Keratinocyte (primary cell): ENCODE data around the gene GSTM4. TPM values are rescaled to one million over a fixed set of nuclear protein-coding genes. Genes with fewer than 3 reads are reported as not detected.
"Not testable (repeated sequence)": the region's sequence is repeated elsewhere in the genome, so short reads cannot be mapped to it uniquely, and the experiment has no call there.

ENCODE experiments used
- DNase-seq: peaks from one replicate; pipeline ENCODE4 v3.0.0-alpha.2; 2011; ENCODE audit warnings: low read depth, missing footprints, low spot score
- FAIRE-seq: peaks from 2 replicates; lab custom pipeline; 2011; peaks lifted over from hg19 to GRCh38; lab: Jason Lieb, UNC
- H2AFZ ChIP-seq: 2 replicates; pipeline ENCODE4 v1.6.0; 2012; ENCODE audit warnings: low read length, control low read depth, inconsistent platforms; ENCODE audit not compliant: control insufficient read depth
- H3K27ac ChIP-seq: 2 replicates; pipeline ENCODE4 v1.5.1; 2011; ENCODE audit warnings: low read length; ENCODE audit not compliant: control insufficient read depth, insufficient read depth
- H3K27me3 ChIP-seq: 3 replicates; pipeline ENCODE4 v1.6.0; 2011; ENCODE audit warnings: low read length; ENCODE audit not compliant: control insufficient read depth, insufficient read depth; ENCODE audit errors: extremely low read depth
- H3K36me3 ChIP-seq, 2 experiments: 2 replicates in 1 of 2; 3 replicates in 1 of 2; pipeline ENCODE4 v1.5.1; 2011; ENCODE audit warnings: low read length in 2 of 2, mild to moderate bottlenecking in 1 of 2; ENCODE audit not compliant: control insufficient read depth in 2 of 2, insufficient read depth in 2 of 2; ENCODE audit errors: extremely low read depth in 1 of 2
- H3K4me1 ChIP-seq: 3 replicates; pipeline ENCODE4 v1.5.1; 2011; ENCODE audit warnings: low read length; ENCODE audit not compliant: control insufficient read depth, insufficient read depth; ENCODE audit errors: extremely low read depth
- H3K4me2 ChIP-seq: 3 replicates; pipeline ENCODE4 v1.6.0; 2011; ENCODE audit warnings: low read depth, low read length; ENCODE audit not compliant: control insufficient read depth, insufficient read depth; ENCODE audit errors: extremely low read depth
- H3K4me3 ChIP-seq, 3 experiments: fragments of 200-600 bp in 1 of 3; sonication (generic) in 1 of 3; 2 replicates in 2 of 3; 3 replicates in 1 of 3; pipeline ENCODE4 v1.5.1; 2011 to 2016; ENCODE audit warnings: low read length in 3 of 3, mild to moderate bottlenecking in 3 of 3, control low read depth in 2 of 3, inconsistent platforms in 1 of 3, low read depth in 1 of 3, mixed read lengths in 1 of 3, mixed run types in 1 of 3, moderate library complexity in 1 of 3; ENCODE audit not compliant: control insufficient read depth in 2 of 3, insufficient read depth in 2 of 3; ENCODE audit errors: extremely low read depth in 1 of 3
- H3K79me2 ChIP-seq: 2 replicates; pipeline ENCODE4 v1.6.0; 2012; ENCODE audit warnings: low read length; ENCODE audit not compliant: control insufficient read depth, insufficient read depth
- H3K9ac ChIP-seq: 3 replicates; pipeline ENCODE4 v1.6.0; 2011; ENCODE audit warnings: low read length; ENCODE audit not compliant: control insufficient read depth, insufficient read depth; ENCODE audit errors: extremely low read depth
- H3K9me1 ChIP-seq: 3 replicates; pipeline ENCODE4 v1.6.0; 2011; ENCODE audit warnings: low read length; ENCODE audit not compliant: control insufficient read depth, insufficient read depth; ENCODE audit errors: extremely low read depth
- H3K9me3 ChIP-seq: 2 replicates; pipeline ENCODE4 v1.5.1; 2012; ENCODE audit warnings: low read depth, low read length; ENCODE audit not compliant: control insufficient read depth
- H4K20me1 ChIP-seq: 3 replicates; pipeline ENCODE4 v1.6.0; 2011; ENCODE audit warnings: low read length; ENCODE audit not compliant: control insufficient read depth, insufficient read depth; ENCODE audit errors: extremely low read depth
- dilution Hi-C: fragments of 300-500 bp; cut with MboI; formaldehyde crosslinking; loops from one replicate; pipeline ENCODE4 v1.7.0; 2020; ENCODE audit warnings: low sequenced_read_pairs; ENCODE audit not compliant: extremely low pct_ligation_motif_present
- polyA plus RNA-seq, 5 experiments: library from polyadenylated mRNA; depleted of rRNA in 3 of 5; stranded (reverse) in 3 of 5; stranded (forward) in 1 of 5; unstranded in 1 of 5; fragments of >200 nt; gene quantifications; 1 replicate in 1 of 5; 2 replicates in 3 of 5; 3 replicates in 1 of 5; pipeline versions ENCODE4 v1.2.1 to v1.2.3, GENCODE V29; 2011 to 2012; ENCODE audit warnings: missing spikeins in 2 of 5, low read depth in 1 of 5, low replicate concordance in 1 of 5

The GSTM4 gene
- polyA plus RNA-seq, 1 donor (not counting 4 experiments of a cell fraction or from before 2014, with no cell fraction given) = 15.9 TPM

- H3K9me1 ChIP-seq, H2AFZ ChIP-seq, FAIRE-seq, H3K4me3 ChIP-seq, H3K79me2 ChIP-seq, H3K4me2 ChIP-seq, H3K4me1 ChIP-seq, H4K20me1 ChIP-seq, H3K9ac ChIP-seq, DNase-seq, H3K9me3 ChIP-seq, dilution Hi-C loops, H3K36me3 ChIP-seq, H3K27me3 ChIP-seq, H3K27ac ChIP-seq: not testable (repeated sequence)
Measured at GRCh38 chr1:109685399-109685798, 29.5 kb downstream of the GSTM4 start.

GRCh38 chr1:109685890-109686289, 30.0 kb downstream of the GSTM4 start:
- H2AFZ ChIP-seq, H3K4me1 ChIP-seq, H3K36me3 ChIP-seq, H3K9me1 ChIP-seq, DNase-seq, H3K9me3 ChIP-seq, H3K79me2 ChIP-seq, H3K4me2 ChIP-seq, H3K4me3 ChIP-seq, FAIRE-seq, H3K27ac ChIP-seq, H3K27me3 ChIP-seq, dilution Hi-C loops, H3K9ac ChIP-seq, H4K20me1 ChIP-seq: not testable (repeated sequence)

DNA sequence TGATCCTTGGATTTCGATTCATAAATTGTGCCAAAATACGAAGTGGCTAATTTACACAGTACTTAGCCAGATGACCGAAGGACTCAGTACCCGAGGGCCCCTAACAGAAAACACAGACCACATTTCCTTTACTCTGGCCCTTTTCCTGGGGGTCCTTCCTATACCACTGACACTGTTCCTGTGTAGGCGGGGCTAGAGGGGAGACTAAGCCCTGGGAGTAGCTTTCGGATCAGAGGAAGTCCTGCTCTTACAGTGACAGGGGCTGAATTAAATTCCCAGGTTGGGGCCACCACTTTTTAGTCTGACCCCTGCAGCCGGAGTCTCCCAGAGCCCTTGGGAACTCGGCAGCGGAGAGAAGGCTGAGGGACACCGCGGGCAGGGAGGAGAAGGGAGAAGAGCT, 31.2 kb downstream of the GSTM4 start:
- H2AFZ ChIP-seq, dilution Hi-C loops, H3K9me1 ChIP-seq, H3K27me3 ChIP-seq, H4K20me1 ChIP-seq, H3K4me2 ChIP-seq, H3K36me3 ChIP-seq, FAIRE-seq, DNase-seq, H3K79me2 ChIP-seq, H3K27ac ChIP-seq, H3K9me3 ChIP-seq, H3K4me1 ChIP-seq, H3K4me3 ChIP-seq: not testable (repeated sequence)
- peak overlapping the region; percentile 37 for H3K9ac ChIP-seq
